Measurements from ENCODE around the gene SOX5. TPM values are rescaled to one million over a fixed set of nuclear protein-coding genes. Genes with fewer than 3 reads are reported as not detected.
A peak's percentile ranks its signal among the peaks of the same experiment; 100 is the strongest.

SOX5 gene
- total and polyA plus RNA-seq, 2 experiments from 2014 or later, result 1.0 to 4.7 TPM

DNA sequence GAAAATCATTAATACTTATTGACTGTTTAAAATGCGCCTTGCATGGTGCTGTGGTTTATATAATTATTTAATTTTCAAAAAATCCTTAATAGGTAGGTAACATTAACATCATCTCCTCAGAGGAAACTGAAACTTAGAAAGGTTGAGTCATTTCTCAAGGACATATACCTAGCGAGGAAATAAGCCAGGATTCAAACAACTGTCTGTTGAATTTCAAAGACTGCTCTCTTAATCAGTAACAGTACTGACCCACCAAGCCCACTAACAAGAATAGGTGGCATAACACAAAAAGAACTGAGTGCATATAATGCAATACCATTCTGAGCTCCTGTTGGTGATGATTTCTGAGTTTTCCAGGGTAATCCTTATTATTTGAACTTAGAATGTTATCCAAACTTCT, 174.3 kb downstream of the SOX5 start (continued):
- no peak for TF ChIP-seq ZNF462 (CRISPR knock-in tag; IDR thresholded peaks at IDR 0.05)

DNA sequence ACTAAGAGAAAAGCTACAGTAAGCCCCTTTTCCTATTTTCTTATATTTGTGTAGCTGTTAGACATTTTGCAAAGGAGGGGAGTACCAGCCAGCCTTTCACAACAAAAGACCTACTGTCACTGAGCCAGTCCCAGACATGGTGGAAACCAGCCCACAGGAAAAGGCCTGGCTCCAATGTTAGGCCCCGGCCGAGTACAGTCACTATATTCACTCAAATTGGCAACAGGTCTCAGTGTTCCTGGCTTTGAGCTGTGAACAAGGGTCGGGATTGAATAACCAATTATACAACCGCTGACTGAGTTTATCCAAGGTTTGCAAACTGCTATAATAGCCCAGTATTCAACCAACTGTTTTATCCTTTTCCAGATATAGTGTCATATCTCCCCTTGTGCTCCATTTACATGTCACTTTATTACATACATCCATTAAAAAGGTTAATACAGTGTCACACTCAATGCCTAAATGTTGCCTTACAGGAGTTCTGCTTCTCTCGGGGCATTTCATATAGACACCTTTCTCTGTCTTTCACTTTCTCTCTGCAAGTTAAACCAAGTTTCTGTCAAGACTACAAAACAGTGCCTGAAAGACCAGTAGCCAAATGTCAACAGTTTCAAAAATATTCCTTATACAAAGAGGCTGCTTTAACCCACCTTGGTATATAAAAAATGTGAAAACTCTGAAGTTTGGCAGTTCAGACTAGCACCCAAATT, 178.1 kb downstream of the SOX5 start:
- H3K9me2 ChIP-seq (ENCODE audit: insufficient read depth), result no peaks in the 10 kb centered on the region
- no peak overlapping the region for H2AFZ ChIP-seq
- ATAC-seq (peak; percentile 39; the same call in 1 of the 3 replicates), DNase-seq (ENCODE audit: low spot score) (no peak)
- H3K79me2 ChIP-seq (replicated peaks; ENCODE audit: insufficient read depth), result no peaks in the 10 kb centered on the region
- H3K27me3 ChIP-seq (ENCODE audit: insufficient read depth), result no peaks in the 10 kb centered on the region
- H3K27me3 Mint-ChIP-seq (ENCODE audit: insufficient read depth, low read depth, poor library complexity), result peaks cover 2% of the 10 kb centered on the region
- no peak overlapping the region for H3K4me2 ChIP-seq
- no peak overlapping the region for H3K4me3 Mint-ChIP-seq
- H3K9me3 Mint-ChIP-seq, result peaks cover 7% of the 10 kb centered on the region; the same call in 2 of the 3 replicates
- H3K27ac ChIP-seq (ENCODE audit: low read depth), result no peak overlapping the region
- H3K27ac Mint-ChIP-seq, result no peak overlapping the region
- H3K36me3 ChIP-seq (ENCODE audit: insufficient read depth), result no peaks in the 10 kb centered on the region
- peaks cover 24% of the 10 kb centered on the region for H3K4me1 Mint-ChIP-seq
- H3K36me3 Mint-ChIP-seq (ENCODE audit: low read depth), result peaks cover 3% of the 10 kb centered on the region; the same call in 2 of the 3 replicates
- no peak overlapping the region for H3K4me3 ChIP-seq
- peaks cover 28% of the 10 kb centered on the region for H3K4me1 ChIP-seq (ENCODE audit: insufficient read depth)
- H4K20me1 ChIP-seq (replicated peaks; ENCODE audit: insufficient read depth), result no peaks in the 10 kb centered on the region
- no peaks in the 10 kb centered on the region for H3F3A ChIP-seq (replicated peaks; ENCODE audit: low read depth)
- TF ChIP-seq ZNF331 (CRISPR knock-in tag; IDR thresholded peaks at IDR 0.05; ENCODE audit: low read depth), result no peak
- no peak for TF ChIP-seq ZNF114 (CRISPR knock-in tag; IDR thresholded peaks at IDR 0.05)
- TF ChIP-seq POLR2AphosphoS5 (IDR thresholded peaks at IDR 0.05; ENCODE audit: low read depth), result no peak
- TF ChIP-seq, protein P1, sequence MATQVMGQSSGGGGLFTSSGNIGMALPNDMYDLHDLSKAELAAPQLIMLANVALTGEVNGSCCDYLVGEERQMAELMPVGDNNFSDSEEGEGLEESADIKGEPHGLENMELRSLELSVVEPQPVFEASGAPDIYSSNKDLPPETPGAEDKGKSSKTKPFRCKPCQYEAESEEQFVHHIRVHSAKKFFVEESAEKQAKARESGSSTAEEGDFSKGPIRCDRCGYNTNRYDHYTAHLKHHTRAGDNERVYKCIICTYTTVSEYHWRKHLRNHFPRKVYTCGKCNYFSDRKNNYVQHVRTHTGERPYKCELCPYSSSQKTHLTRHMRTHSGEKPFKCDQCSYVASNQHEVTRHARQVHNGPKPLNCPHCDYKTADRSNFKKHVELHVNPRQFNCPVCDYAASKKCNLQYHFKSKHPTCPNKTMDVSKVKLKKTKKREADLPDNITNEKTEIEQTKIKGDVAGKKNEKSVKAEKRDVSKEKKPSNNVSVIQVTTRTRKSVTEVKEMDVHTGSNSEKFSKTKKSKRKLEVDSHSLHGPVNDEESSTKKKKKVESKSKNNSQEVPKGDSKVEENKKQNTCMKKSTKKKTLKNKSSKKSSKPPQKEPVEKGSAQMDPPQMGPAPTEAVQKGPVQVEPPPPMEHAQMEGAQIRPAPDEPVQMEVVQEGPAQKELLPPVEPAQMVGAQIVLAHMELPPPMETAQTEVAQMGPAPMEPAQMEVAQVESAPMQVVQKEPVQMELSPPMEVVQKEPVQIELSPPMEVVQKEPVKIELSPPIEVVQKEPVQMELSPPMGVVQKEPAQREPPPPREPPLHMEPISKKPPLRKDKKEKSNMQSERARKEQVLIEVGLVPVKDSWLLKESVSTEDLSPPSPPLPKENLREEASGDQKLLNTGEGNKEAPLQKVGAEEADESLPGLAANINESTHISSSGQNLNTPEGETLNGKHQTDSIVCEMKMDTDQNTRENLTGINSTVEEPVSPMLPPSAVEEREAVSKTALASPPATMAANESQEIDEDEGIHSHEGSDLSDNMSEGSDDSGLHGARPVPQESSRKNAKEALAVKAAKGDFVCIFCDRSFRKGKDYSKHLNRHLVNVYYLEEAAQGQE (IDR thresholded peaks at IDR 0.05; ENCODE audit: unreplicated experiment), result no peak
- TF ChIP-seq, protein P2, sequence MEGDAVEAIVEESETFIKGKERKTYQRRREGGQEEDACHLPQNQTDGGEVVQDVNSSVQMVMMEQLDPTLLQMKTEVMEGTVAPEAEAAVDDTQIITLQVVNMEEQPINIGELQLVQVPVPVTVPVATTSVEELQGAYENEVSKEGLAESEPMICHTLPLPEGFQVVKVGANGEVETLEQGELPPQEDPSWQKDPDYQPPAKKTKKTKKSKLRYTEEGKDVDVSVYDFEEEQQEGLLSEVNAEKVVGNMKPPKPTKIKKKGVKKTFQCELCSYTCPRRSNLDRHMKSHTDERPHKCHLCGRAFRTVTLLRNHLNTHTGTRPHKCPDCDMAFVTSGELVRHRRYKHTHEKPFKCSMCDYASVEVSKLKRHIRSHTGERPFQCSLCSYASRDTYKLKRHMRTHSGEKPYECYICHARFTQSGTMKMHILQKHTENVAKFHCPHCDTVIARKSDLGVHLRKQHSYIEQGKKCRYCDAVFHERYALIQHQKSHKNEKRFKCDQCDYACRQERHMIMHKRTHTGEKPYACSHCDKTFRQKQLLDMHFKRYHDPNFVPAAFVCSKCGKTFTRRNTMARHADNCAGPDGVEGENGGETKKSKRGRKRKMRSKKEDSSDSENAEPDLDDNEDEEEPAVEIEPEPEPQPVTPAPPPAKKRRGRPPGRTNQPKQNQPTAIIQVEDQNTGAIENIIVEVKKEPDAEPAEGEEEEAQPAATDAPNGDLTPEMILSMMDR (conservative IDR thresholded peaks at IDR 0.05; ENCODE audit: low read depth in 2 of 2), result no peak
- no peak for TF ChIP-seq STAT1 (IDR thresholded peaks at IDR 0.05; ENCODE audit: unreplicated experiment)
- TF ChIP-seq NANOG (IDR thresholded peaks at IDR 0.05; ENCODE audit: borderline replicate concordance), result no peak
- no peak for TF ChIP-seq EZH2phosphoT487 (IDR thresholded peaks at IDR 0.05; ENCODE audit: unreplicated experiment)
- TF ChIP-seq CREB1 (CRISPR knock-in tag; IDR thresholded peaks at IDR 0.05; ENCODE audit: low read depth), result no peak
